ENCODE results near the gene RBBP4. TPM values are rescaled to one million over a fixed set of nuclear protein-coding genes. Genes with fewer than 3 reads are reported as not detected.
"Not testable (repeated sequence)": the region's sequence is repeated elsewhere in the genome, so short reads cannot be mapped to it uniquely, and the experiment has no call there.

Gene RBBP4
- total RNA-seq, 1 donor from 2014 or later = 155 TPM

DNA sequence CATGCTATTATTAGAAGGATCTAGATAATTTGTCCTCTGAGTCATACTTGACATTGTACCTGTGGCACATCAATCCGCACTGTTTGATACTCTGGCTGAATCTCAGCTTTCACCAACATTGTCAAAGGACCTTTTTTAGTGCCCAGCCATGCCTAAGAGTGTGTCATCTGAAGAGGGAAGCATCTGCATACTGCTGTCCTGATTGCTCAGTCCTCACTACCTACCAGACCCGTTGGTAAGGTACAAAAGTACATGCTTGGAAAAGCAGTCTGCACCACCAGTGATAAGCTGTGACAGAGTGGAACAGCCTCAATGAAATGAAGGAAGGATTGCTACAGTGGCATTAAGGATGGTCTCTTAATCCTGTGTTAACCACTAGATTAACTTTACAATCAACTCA, 34.5 kb downstream of the RBBP4 start:
- no peak overlapping the region for H3K4me3 Mint-ChIP-seq (ENCODE audit: unreplicated experiment)
- H3K27me3 Mint-ChIP-seq (ENCODE audit: low read depth) = no peaks in the 10 kb centered on the region
- H3K36me3 Mint-ChIP-seq (ENCODE audit: low read depth) = peaks cover 34% of the 10 kb centered on the region
- no peaks in the 10 kb centered on the region for H3K9me3 Mint-ChIP-seq (ENCODE audit: low read depth)
- H3K27ac Mint-ChIP-seq (ENCODE audit: unreplicated experiment) = peak overlapping the region; percentile 32
- TF ChIP-seq, protein P1, sequence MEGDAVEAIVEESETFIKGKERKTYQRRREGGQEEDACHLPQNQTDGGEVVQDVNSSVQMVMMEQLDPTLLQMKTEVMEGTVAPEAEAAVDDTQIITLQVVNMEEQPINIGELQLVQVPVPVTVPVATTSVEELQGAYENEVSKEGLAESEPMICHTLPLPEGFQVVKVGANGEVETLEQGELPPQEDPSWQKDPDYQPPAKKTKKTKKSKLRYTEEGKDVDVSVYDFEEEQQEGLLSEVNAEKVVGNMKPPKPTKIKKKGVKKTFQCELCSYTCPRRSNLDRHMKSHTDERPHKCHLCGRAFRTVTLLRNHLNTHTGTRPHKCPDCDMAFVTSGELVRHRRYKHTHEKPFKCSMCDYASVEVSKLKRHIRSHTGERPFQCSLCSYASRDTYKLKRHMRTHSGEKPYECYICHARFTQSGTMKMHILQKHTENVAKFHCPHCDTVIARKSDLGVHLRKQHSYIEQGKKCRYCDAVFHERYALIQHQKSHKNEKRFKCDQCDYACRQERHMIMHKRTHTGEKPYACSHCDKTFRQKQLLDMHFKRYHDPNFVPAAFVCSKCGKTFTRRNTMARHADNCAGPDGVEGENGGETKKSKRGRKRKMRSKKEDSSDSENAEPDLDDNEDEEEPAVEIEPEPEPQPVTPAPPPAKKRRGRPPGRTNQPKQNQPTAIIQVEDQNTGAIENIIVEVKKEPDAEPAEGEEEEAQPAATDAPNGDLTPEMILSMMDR (IDR thresholded peaks at IDR 0.05) = no peak
- H3K4me1 Mint-ChIP-seq (ENCODE audit: low read depth) = peaks cover 19% of the 10 kb centered on the region
- DNase-seq (ENCODE audit: low spot score) = no peak

DNA sequence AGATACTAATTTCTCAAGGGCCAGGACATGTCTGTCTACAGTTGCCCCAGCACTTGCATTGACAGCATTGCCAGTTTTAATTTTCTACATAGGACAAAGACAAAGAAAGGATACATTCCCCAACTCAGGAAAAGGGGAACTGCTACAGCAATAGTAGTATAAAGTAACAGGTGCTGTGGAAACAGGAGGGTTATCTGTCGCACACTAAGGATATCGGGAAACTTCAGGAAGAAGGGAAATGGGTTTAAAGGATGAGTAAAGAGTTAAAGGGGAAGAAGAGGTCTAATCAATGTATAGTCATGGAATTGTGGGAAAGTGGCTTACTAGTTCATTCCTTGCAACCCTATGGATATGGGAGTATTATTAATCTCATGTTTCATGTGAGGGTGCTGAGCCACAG, 35.4 kb downstream of the RBBP4 start:
- Mint-ChIP-seq H3K9me3 (ENCODE audit: low read depth) (no peaks in the 10 kb centered on the region), H3K36me3 (ENCODE audit: low read depth) (peaks cover 25% of the 10 kb centered on the region), H3K4me3 (ENCODE audit: unreplicated experiment) (no peak overlapping the region), H3K27me3 (ENCODE audit: low read depth) (no peaks in the 10 kb centered on the region), H3K4me1 (ENCODE audit: low read depth) (peaks cover 17% of the 10 kb centered on the region), H3K27ac (ENCODE audit: unreplicated experiment) (no peak overlapping the region)
- TF ChIP-seq, protein P1 (IDR thresholded peaks at IDR 0.05) = no peak
- DNase-seq (ENCODE audit: low spot score) = no peak

DNA sequence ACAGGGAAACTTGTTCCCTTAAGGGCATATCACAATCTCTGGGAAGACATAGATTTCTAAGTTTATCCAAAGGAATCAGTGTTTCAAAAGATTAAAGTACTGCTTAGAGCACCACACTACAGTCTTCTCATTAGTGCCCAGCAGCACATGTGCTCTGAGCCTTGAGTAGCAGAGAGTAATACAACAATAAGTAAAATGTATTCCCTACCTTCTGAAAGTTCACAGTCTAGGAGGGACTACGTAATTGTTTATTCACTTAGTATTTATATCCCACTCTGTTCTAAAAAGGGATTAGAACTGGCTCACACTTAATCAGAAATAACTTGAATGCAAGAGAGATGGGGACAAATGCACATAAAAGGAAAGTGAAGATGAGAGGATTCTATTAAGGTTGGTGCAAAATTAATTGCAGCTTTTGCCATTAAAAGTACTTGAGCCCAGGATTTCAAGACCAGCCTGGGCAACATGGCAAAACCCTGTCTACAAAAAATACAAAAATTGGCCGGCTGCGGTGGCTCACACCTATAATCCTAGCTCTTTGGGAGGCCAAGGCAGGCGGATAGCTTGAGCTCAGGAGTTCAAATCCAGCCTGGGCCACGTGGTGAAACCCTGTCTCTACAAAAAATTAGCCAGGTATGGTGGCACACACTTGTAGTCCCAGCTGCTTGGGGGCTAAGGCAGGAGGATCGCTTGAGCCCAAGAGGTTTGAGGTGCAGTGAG, 42.6 kb downstream of the RBBP4 start:
- DNase-seq (ENCODE audit: low spot score) = no peak
- peaks cover 28% of the 10 kb centered on the region for H3K4me1 Mint-ChIP-seq (ENCODE audit: low read depth)
- peak overlapping the region; percentile 27 for H3K27ac Mint-ChIP-seq (ENCODE audit: unreplicated experiment)
- no peaks in the 10 kb centered on the region for H3K27me3 Mint-ChIP-seq (ENCODE audit: low read depth)
- TF ChIP-seq, protein P1 (IDR thresholded peaks at IDR 0.05) = no peak
- peaks cover 2% of the 10 kb centered on the region for H3K9me3 Mint-ChIP-seq (ENCODE audit: low read depth)
- peaks cover 28% of the 10 kb centered on the region for H3K36me3 Mint-ChIP-seq (ENCODE audit: low read depth)
- no peak overlapping the region for H3K4me3 Mint-ChIP-seq (ENCODE audit: unreplicated experiment)

DNA sequence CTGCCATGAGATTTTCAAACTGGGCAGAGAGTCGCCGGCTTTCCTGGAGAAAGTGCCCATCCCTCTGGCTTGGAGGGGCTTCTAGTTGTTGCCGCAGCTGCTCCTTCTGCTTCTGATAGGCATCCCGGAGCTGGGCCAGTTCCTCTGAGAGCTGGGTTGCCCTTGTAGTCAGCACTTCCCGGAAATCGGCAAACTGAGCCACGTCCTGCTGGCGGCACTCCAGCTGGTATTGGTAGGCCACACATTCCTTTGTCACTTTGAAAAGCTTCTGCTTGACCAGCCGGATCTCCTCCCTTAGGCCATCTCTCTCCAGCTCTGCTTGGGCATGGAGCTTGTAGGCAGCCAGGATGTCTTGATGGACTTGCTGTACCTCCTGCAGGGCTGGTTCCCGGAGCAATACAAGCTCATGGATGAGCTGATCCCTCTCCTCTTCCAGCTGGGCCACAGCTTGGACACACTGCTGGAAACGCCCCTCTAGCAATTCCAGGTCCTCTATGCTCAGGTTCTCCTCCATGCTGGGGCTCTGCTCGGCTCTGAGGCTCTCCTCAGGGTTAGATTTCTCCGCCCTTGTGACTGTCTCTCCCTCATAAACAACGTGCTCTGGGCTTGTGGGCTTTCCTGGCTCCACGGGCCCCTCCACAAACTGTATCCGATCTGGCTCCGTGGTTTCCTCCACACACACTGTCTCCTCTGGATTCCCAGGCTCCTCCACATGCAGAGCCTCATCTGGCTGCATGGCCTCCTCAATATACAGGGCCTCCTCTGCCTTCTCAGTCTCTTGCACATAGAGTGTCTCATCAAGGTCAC, 44.3 kb downstream of the RBBP4 start:
- H3K27me3 Mint-ChIP-seq (ENCODE audit: low read depth) = no peaks in the 10 kb centered on the region
- peaks cover 2% of the 10 kb centered on the region for H3K9me3 Mint-ChIP-seq (ENCODE audit: low read depth)
- DNase-seq (ENCODE audit: low spot score) = peak; percentile 74
- no peak overlapping the region for H3K4me3 Mint-ChIP-seq (ENCODE audit: unreplicated experiment)
- peak overlapping the region; percentile 71 for H3K27ac Mint-ChIP-seq (ENCODE audit: unreplicated experiment)
- peaks cover 41% of the 10 kb centered on the region for H3K4me1 Mint-ChIP-seq (ENCODE audit: low read depth)
- peaks cover 29% of the 10 kb centered on the region for H3K36me3 Mint-ChIP-seq (ENCODE audit: low read depth)
- TF ChIP-seq, protein P1 (IDR thresholded peaks at IDR 0.05) = no peak

DNA sequence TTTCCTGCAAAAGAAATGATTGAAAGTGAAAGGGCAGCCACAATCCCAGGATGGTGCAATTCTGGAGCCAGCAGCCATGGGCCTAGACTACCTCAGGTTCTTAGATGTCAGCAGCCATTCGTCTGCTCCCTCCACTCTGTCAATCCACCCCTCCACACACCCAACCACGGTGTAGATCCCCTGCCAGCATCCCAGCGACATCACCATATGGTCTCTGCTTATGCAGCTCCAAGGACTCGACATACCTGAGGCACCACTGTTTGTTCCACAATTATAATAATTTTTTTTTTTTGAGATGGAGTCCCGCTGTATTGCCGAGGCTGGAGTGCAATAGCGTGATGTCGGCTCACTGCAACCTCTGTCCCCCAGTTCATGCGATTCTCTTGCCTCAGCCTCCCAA, 45.0 kb downstream of the RBBP4 start:
- H3K4me1 Mint-ChIP-seq (ENCODE audit: low read depth) = peaks cover 48% of the 10 kb centered on the region
- H3K27ac Mint-ChIP-seq (ENCODE audit: unreplicated experiment) = no peak overlapping the region
- peak; percentile 36 for DNase-seq (ENCODE audit: low spot score)

DNA sequence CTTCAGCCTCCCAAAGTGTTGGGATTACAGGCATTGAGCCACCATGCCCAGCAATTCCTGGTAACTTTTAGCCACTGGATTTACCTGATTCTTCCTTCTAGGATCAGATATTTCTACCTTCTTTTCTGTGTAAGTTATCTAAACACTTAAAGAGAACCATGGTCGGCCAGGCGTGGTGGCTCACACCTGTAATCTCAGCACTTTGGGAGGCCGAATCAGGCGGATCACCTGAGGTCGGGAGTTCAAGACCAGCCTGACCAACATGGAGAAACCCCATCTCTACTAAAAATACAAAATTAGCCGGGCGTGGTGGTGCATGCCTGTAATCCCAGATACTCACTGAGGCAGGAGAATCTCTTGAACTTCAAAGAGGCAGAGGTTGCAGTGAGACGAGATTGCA, 46.0 kb downstream of the RBBP4 start:
- H3K27me3 Mint-ChIP-seq (ENCODE audit: low read depth); H3K27ac Mint-ChIP-seq (ENCODE audit: unreplicated experiment); H3K9me3 Mint-ChIP-seq (ENCODE audit: low read depth); H3K4me3 Mint-ChIP-seq (ENCODE audit: unreplicated experiment): not testable (repeated sequence)
- peaks cover 58% of the 10 kb centered on the region for H3K4me1 Mint-ChIP-seq (ENCODE audit: low read depth)
- H3K36me3 Mint-ChIP-seq (ENCODE audit: low read depth) = peaks cover 25% of the 10 kb centered on the region
- peak; percentile 44 for DNase-seq (ENCODE audit: low spot score)

More for the DNA sequence above, 45.0 kb downstream of the RBBP4 start:
- Mint-ChIP-seq H3K27me3 (ENCODE audit: low read depth) (no peaks in the 10 kb centered on the region), H3K4me3 (ENCODE audit: unreplicated experiment) (no peak overlapping the region), H3K36me3 (ENCODE audit: low read depth) (peaks cover 29% of the 10 kb centered on the region), H3K9me3 (ENCODE audit: low read depth) (peaks cover 2% of the 10 kb centered on the region)
- TF ChIP-seq, protein P1 (IDR thresholded peaks at IDR 0.05) = no peak
